8988T (cell line): ENCODE measurements around the gene ATP13A3.

ENCODE experiments used
- DNase-seq: peaks from one replicate; pipeline ENCODE4 v3.0.0; 2011

ATP13A3 gene

GRCh38 chr3:194431554-194431953 lies 55.2 kb downstream of the ATP13A3 start:
- no peak for DNase-seq

- no peak for DNase-seq
These were observed 61.4 kb downstream of the ATP13A3 start for GRCh38 chr3:194425399-194425798.

GRCh38 chr3:194424953-194425352 lies 61.8 kb downstream of the ATP13A3 start:
- no peak for DNase-seq

- DNase-seq, result no peak
These were observed 62.4 kb downstream of the ATP13A3 start for GRCh38 chr3:194424373-194424772.

- DNase-seq, result no peak
These were observed 63.5 kb downstream of the ATP13A3 start for GRCh38 chr3:194423317-194423716.

- no peak for DNase-seq
These were observed 64.6 kb downstream of the ATP13A3 start for GRCh38 chr3:194422188-194422587.

GRCh38 chr3:194418671-194419070 lies 68.1 kb downstream of the ATP13A3 start:
- no peak for DNase-seq

GRCh38 chr3:194407423-194407822 lies 79.4 kb downstream of the ATP13A3 start:
- no peak for DNase-seq

GRCh38 chr3:194405766-194406165 lies 81.0 kb downstream of the ATP13A3 start:
- no peak for DNase-seq

GRCh38 chr3:194404365-194405140 lies 82.2 kb downstream of the ATP13A3 start:
- DNase-seq, result no peak

- no peak for DNase-seq
These were observed 84.9 kb downstream of the ATP13A3 start for GRCh38 chr3:194401868-194402329.

- no peak for DNase-seq
These were observed 85.5 kb downstream of the ATP13A3 start for GRCh38 chr3:194401346-194401745.

- DNase-seq, result no peak
These were observed 86.9 kb downstream of the ATP13A3 start for GRCh38 chr3:194399874-194400411.

GRCh38 chr3:194399166-194399565 lies 87.6 kb downstream of the ATP13A3 start, which contains the start of gene GP5:
Gene GP5 (minus strand): TSS chr3:194399266. CDS start chr3:194398282, 984 bp downstream.
- no peak for DNase-seq

GRCh38 chr3:194397757-194398312 lies 89.0 kb downstream of the ATP13A3 start:
- no peak for DNase-seq

- no peak for DNase-seq
These were observed 89.7 kb downstream of the ATP13A3 start for GRCh38 chr3:194396859-194397756.

- DNase-seq, result no peak
These were observed 90.3 kb downstream of the ATP13A3 start for GRCh38 chr3:194396539-194396858.

- DNase-seq, result no peak
These were observed 90.8 kb downstream of the ATP13A3 start for GRCh38 chr3:194395778-194396538.

GRCh38 chr3:194395212-194395611 lies 91.6 kb downstream of the ATP13A3 start:
- DNase-seq, result no peak

- no peak for DNase-seq
These were observed 94.2 kb downstream of the ATP13A3 start for GRCh38 chr3:194392576-194392975.

GRCh38 chr3:194390835-194391234 lies 96.0 kb downstream of the ATP13A3 start:
- DNase-seq, result no peak

- no peak for DNase-seq
These were observed 97.5 kb downstream of the ATP13A3 start for GRCh38 chr3:194389269-194389668.
